Activated CD8-positive, alpha-beta memory T cell treated with anti-CD3 and anti-CD28 coated beads for 48 hours (primary cell): Measurements from ENCODE around the gene HELB.

Experiments
- DNase-seq, 3 experiments: peaks; one replicate each; pipeline ENCODE4 v3.0.0-alpha.2; 2020; ENCODE audit warnings: low read depth in 2 of 3, low spot score in 2 of 3

HELB gene

DNA sequence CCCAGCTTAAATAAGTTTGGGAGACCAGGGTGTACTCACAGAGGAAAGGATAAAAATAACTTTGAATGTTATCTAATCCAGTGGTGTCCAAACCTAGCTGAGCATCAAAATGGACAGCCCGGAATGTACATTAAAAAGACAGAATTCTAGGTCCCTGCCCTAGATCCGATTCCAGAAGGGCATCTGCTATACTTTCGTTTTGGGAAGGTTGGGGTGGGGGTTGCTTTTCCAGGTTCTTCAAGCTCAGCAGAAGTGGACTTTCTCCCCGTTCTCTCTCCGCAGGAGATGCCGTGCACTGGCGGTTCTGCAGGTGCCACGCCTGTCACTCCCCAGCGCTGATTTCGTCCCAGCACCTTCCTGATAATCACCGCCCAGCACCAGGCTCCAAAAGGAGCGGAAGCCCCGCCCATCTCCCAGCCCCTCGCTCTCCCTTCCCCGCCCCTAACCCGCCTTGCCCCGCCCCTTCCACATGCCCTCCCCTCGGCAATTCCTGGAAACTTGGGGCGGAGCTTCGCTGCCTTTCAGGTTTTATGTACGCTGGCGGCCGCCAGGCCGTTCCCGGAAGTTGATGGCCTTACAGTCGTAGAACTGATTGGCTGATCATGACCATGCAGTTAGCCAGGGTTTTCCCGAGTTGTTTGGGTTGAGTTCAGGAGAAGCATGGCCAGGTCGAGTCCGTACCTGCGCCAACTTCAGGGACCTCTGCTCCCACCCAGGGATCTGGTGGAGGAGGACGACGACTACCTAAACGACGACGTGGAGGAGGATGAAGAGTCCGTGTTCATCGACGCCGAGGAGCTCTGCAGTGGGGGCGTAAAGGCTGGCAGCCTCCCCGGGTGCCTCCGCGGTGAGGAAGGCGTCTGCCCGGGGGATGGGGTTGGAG lies at the start of gene HELB:
Gene HELB, plus strand, starts transcription at position 550 of the 883 bp plus-strand sequence. Its CDS starts 111 bp downstream, at position 661.
- DNase-seq = peak; percentile 90 to 96 (median 92)

DNA sequence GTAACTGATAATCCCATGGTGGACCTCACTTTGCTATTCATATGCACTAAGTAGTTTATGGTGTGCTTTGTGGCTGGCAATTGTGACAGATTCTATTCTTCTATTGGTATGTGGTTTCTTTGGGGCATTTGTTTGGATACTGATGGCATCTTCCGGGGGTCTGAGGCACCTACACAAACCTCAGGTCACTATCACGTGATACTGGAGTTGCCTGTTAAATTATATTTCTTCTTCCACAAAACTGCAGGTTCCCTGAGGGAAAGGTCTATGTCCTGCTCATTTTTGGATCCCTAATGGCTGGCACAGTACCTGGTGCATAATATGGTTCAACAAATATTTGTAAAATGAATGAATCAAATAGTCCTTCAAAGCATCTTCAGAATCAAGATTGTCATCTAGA lies 49.5 kb upstream of the HELB start:
- no peak for DNase-seq

GRCh38 chr12:66255737-66256136 lies 46.6 kb upstream of the HELB start:
- no peak for DNase-seq

GRCh38 chr12:66258011-66258410 lies 44.3 kb upstream of the HELB start:
- DNase-seq = no peak

- no peak for DNase-seq
Measured at GRCh38 chr12:66262737-66263136, 39.6 kb upstream of the HELB start.

DNA sequence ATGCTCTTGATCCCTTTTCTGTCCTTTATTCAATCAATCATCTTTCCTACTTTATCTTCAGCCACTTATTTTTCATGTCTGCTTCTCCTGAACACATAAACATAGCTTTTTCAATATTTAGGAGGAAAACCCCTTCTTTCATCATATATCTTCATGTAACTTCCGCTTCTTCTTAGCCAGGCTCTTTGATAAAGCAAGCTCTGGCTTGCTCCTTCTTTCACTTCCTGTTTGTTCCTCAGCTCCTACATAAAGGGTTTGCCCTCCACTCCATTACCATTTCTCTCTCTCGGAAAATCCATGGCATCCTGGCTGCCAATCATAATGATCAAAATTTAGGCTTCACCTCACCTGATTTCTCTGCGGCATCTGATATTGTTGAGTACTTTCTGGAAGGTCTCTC lies 33.7 kb upstream of the HELB start:
- DNase-seq = no peak

- no peak for DNase-seq
Measured at GRCh38 chr12:66269142-66269541, 33.2 kb upstream of the HELB start.

DNA sequence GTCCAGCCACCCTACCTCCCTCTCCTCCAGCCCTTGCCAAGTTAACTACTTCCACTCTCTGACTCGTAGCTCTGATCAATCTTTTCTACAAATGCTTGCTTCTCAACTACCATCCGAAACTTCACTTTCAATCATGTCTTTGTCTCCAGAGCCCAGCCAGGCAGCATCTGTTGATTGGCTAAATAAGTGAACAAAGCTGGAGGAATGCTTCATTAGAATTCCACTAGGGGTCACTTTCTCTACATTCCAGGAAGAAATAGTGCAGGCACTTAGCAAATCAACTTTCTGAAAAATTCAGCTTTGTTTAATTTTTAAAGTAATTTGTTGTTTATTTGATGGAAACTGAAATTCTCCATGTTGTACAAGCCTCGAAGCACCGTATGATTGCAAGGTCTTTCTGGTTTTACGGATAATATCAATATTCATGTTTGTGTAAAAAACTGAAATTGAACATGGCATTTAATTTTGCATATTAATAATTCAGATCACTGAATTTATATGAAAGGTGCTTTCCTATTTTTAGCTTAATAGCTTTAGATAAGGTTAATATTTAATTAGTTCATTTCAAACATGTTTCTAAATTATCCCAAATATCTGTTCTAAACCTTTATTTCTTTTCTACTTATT lies 32.4 kb upstream of the HELB start:
- no peak for DNase-seq

- no peak for DNase-seq
Measured at GRCh38 chr12:66270613-66271012, 31.7 kb upstream of the HELB start.

DNA sequence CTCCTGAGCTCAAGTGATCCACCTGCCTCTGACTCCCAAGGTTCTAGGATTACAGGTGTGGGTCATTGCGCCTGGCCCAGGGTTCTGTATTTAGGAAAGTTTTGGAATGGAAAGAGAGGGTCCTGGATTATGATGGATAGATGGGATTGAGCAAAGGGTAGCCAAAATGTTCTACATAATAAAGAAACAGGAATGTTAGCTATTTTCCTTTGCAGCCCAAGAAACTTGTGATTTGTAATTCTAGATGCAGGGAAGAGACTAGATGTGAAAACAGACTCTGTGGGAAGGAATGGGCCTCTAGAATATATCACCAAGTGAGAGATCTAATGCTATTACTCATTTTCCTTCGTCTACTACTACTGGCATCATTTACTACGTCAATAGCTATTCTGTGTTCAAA lies 29.6 kb upstream of the HELB start:
- DNase-seq = no peak

GRCh38 chr12:66273147-66273546 lies 29.1 kb upstream of the HELB start:
- no peak for DNase-seq

DNA sequence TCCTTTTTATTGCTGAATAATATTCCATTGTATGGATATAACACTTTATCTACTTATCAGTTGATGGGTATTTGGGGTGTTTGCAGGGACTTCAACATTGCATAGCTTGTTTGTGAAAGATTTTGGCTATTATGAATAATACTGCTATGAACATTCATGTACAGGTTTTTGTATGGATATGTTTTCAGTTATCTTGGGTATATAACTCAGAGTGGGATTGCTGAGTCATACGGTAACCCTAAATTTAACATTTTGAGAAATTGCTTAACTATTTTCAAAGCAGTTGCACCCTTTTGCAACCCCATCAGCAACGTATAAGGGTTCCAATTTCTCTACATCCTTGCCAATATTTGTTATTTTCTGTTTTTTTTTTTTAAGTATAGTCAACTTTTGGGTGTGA lies 27.3 kb upstream of the HELB start:
- no peak for DNase-seq

DNA sequence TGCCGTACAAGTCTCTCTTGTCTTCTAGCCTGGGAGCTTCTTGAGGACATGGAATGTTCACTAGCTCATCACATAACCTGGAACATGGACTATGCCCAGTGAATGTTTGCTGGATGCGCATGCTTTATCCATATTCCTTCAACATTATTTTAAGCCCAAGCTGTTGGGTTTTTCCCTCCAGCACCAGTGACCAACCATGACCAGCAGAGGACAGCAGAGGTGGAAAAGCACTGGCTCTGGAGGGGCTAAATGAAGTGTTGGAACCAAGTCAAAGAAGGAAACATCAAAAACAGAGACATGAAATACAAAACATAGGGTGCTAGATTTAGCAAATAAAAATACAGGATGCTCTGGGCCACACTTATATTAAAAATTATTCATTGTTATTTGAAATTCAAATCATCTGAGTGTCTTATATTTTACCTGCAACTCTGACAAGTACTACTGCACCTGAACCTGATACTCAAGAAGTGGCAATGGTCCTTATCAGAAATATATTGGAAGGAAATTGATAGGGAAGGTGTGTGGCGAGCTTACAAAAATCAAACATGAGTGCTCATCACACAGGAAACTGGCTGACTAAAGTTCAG lies 23.1 kb upstream of the HELB start:
- no peak for DNase-seq

- DNase-seq = no peak
Measured at GRCh38 chr12:66280561-66280960, 21.7 kb upstream of the HELB start.

- no peak for DNase-seq
Measured at GRCh38 chr12:66282244-66282643, 20.0 kb upstream of the HELB start.

DNA sequence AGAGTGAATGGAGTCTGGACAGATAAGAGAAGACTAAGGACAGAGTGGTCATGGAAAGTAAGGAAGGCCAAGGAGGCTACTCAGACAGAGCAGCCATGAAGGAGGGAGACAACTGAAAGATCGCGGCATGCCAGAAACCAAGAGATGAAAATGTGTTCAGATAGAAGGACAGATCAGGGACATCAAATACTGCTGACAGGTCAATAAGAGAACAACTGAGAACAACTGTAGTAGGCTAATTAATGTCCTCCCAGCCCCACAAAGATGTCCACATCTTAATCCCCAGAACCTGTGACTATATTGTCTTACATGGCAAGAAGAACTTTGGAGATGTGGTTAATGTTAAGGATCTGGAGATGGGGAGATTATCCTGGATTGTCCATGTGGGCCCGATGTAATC lies 15.0 kb upstream of the HELB start:
- no peak for DNase-seq

DNA sequence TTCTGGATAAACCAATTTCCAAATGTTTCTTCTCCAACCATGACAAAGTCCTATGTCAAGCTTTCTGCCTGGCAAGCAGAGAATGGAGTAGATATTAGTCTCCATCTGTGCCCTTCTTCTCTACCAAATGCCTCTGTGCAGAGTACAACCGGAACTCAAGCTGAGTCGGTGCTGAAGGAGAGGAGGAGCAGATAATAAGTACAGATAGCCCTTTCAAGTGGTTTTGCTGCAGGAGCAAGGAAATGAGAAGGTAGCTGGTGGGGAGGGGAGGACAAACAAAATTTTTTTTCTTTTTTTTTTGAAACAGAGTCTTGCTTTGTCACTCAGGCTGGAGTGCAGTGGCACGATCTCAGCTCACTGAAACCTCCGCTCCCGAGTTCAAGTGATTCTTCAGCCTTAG lies 14.2 kb upstream of the HELB start:
- no peak for DNase-seq

DNA sequence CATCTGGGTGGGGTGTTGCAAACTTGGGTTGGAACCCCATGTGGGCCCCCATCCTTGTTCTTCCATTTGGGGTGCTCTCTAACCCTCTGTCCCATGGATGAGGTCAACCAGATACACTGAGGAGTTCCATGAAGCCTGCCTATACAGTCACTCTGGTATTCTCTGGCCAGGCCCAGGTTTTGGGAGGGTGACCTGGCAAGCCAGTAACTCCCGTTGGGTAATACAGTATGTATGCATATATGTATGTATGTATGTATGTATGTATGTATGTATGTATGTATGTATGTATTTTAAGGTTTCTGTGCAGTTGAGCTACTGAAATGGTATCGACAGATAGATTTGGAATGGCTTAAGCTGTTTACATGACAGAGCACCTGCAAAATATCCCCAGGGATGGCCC lies 12.8 kb upstream of the HELB start:
- DNase-seq = no peak

- DNase-seq = no peak
Measured at GRCh38 chr12:66290716-66291200, 11.5 kb upstream of the HELB start.

DNA sequence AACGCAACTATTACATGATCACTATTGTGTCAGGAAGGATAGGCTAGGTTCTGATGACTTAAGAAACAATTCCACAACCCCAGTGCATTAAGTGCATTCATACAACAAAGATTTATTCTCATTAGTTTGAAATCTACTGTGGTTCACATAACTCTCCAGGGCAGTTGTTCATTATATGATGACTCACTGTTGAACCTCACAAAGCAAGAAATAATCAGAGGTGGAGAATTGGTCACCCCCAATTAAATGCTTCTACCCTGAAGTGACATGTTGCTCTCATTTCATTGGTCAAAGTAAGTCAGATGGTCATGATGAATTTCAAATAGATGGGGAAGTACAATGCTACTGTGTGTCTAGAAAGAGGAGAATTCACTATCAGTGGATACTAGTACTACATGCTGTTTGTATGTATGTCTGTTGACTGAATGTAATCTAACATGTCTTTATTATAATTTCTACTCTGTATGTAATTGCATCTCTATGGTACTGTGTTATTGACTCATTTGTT lies 6.1 kb upstream of the HELB start:
- DNase-seq = no peak

DNA sequence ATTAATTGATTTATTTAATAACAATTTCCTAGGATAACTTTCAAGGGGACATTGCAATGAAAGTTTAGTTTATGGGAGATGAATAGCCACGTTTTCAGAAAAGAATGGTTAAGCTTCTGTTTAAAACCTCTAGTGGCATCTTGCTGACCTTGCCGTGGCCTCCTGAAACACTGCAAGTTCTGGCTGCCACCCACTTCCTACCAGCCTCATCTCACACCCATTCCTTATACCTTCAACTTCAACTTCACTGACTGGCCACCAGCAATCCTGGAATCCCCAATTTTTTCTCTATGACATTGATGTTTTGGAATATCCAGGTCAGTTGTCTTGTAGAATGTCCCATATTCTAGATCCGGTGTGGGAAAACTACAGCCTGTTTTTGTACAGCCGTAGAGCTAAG lies 5.2 kb upstream of the HELB start:
- DNase-seq = no peak

GRCh38 chr12:66297923-66298322 lies 4.4 kb upstream of the HELB start:
- DNase-seq = no peak
